PC-3 (cell line): ENCODE measurements around the gene ALPG.

Source experiments
- CTCF ChIP-seq: fragments of 300-600 bp; sonication (generic); conservative IDR thresholded peaks from 2 replicates; pipeline ENCODE4 v1.5.1; 2017; ENCODE audit warnings: antibody characterized with exemption, low read depth, mild to moderate bottlenecking, low read length
- EZH2 ChIP-seq: fragments of 300-600 bp; sonication (generic); IDR thresholded peaks from one replicate; pipeline ENCODE4 v1.6.1; 2017; ENCODE audit warnings: antibody characterized with exemption, mild to moderate bottlenecking, low read length; ENCODE audit not compliant: unreplicated experiment

GRCh38 chr2:232411901-232412629 lies 5.4 kb downstream of the ALPG start:
- no peak for TF ChIP-seq CTCF
- TF ChIP-seq EZH2, result no peak
